SHP77 (cell line): Measurements from ENCODE around the gene RAB10.
"Not testable (repeated sequence)": the region's sequence is repeated elsewhere in the genome, so short reads cannot be mapped to it uniquely, and the experiment has no call there.

Experiments used
- DNase-seq, 2 experiments: peaks; one replicate each; lab custom pipeline; 2025; lab: John Stamatoyannopoulos, UW

Gene RAB10

DNA sequence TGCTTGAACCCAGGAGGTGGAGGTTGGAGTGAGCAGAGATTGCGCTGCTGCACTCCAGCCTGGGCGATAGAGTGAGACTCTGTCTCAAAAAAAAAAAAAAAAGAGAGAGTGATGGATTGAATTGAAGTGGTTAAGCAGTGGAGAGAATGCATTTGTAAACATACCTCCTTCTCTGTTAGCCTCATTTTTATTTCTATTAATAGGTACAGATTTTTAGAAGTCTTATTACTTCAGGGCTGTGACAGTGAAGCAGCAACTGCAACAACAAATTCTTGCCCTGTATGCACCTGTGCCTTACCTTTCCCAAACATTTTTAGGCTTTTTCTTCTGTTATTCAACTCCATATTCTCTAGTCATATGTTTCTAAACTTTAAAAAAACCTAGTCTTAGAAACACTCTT lies 55.5 kb downstream of the RAB10 start:
- no peak for DNase-seq

DNA sequence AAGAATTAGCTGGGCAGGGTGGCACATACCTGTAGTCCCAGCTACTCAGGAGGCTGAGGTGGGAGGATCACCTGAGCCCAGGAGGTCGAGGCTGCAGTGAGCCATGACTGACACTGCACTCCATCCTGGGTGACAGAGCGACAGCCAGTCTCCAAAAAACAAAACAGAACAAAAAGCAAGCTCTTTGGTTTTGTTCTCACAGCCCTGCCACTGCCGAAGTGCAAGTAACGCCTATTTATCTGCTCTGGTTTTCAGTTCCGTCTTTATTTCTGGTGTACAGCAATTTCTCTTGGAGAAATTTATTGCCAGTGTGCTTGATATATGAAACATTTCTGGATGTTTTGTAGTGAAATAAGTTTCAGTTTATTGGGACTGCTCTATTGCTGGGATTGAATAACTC lies 61.9 kb downstream of the RAB10 start:
- no peak for DNase-seq

DNA sequence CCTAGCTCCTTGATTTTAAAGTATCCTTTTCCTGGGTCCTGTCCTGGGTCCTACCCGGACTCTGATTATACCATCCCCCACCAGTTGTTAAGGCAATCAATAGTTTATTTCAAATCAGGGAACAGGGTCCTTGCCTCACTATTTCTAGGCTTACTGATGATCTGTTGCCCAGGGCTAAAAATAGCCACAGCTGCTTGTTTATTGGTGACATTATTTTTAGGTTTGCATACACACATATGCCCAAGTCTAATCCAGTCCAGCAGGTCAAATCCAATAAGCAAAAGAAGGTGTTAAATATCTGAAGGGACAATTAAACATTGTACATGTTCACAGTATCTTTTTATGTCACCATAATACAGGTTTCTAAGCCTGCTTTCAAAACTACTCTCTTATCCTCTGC lies 66.0 kb downstream of the RAB10 start:
- no peak for DNase-seq

GRCh38 chr2:26100384-26100783 lies 66.5 kb downstream of the RAB10 start:
- no peak for DNase-seq

- no peak for DNase-seq
Observed at GRCh38 chr2:26103752-26104151, 69.9 kb downstream of the RAB10 start.

- DNase-seq: not testable (repeated sequence)
Observed at GRCh38 chr2:26108701-26109100, 74.8 kb downstream of the RAB10 start.

DNA sequence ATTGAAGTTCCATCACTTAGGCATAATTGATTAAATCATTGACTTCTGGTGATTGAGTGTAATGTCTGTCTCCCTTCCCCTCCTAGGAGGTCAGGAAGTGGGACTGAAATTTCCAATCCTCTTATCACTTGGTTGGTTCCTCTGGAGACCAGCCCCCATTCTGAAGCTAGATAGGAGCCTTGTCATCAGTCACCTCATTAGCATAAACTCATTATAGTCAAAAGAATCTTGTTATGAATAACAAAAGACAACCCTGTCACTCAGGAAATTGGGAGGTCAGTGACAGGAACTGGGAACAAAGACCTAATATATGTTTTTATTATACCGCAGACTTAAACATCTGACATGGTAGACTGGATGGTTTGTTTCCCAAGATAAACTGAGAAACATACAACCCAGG lies 78.3 kb downstream of the RAB10 start:
- no peak for DNase-seq

DNA sequence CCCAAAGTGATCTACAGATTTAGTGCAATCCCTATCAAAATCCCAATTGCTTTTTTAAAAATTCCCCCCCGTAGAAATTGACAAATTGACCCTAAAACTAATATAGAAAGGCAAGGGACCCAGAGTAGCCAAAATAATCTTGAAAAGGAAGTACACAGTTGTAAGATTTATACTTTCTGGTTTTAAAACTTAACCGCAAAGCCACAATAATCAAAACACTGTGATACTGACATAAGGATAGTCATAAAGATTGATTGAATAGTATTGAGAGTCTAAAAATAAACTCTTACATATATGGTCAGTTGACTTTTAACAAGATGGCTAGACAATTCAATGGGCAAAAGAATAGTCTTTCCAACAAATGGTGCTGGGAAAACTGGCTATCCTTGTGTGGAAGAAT lies 80.3 kb downstream of the RAB10 start:
- DNase-seq: no peak

DNA sequence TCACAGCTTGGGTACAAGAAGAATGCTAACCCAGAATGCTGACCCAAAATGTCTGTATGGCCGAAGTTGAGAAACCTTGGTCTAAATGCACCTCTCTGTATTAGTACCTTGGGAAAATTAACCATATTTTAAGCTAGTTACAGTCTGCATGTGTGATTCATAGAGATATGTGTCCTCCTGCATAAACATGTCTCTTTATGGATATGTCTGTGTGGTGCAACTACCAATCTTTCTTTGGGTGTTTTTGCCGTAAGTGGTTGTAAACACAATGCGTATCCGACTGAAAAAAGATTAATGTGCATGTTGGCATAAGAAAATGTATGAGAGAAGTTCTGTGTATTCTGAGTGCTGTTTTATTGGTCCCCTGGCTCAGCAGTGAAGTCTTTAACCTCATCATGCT lies 84.8 kb downstream of the RAB10 start:
- no peak for DNase-seq

DNA sequence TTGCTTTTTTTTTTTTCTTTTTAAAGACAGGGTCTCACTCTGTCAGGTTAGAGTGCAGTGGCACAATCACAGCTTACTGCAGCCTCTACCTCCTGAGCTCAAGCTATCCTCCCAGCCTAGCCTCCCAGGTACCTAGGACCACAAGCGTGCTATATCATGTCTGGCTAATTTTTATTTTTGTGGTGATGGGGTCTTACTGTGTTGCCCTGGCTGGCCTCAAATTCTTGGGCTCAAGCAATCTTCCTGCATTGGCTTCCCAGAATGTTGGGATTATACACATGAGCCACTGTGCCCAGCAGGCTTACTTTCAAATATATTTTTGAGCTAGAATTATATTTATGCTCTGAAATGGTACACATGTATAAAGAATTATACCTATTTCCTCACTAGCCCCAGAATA lies 85.6 kb downstream of the RAB10 start:
- DNase-seq: no peak

DNA sequence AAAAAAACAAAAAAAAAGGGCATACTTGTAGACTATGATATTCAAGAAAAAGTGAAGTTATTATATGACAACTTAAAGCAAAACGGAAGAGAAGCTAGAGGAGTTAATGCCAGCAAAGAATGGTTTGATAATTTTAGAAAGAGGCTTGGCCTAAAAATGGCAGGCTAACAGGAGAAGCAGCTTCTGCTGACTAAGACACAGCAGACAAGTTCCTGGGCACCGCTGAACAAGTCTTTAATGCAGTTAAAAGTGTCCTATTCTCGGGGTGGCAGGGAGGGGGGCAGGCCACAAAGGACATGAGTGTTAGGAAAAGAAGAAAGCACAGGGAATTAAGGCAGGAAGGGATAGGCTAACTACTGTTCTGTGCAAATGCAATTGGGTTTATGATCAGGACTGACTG lies 88.7 kb downstream of the RAB10 start:
- no peak for DNase-seq

DNA sequence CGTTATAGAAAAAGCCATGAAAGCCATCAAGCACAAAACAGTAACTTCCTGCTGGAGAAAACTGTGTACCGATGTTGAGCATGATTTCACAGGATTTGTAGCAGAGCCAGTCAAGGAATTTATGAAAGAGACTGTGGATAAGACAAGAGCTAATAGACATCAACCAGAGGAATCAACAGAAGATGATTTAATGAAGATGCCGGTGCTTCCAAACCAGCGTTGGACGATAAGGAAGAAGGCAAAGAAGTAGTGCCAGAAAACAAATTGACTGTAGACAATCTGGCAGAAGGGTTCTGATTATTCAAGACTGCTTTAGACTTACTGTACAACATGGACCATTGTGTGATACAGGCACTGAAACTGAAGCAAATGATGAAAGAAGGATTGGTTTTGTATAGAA lies 89.5 kb downstream of the RAB10 start:
- DNase-seq: no peak

- DNase-seq: no peak
Observed at GRCh38 chr2:26126074-26126473, 92.2 kb downstream of the RAB10 start.

- no peak for DNase-seq
Observed at GRCh38 chr2:26128176-26128575, 94.3 kb downstream of the RAB10 start.

GRCh38 chr2:26130763-26131162 lies 96.9 kb downstream of the RAB10 start:
- DNase-seq: no peak

- no peak for DNase-seq
Observed at GRCh38 chr2:26136451-26136850, 102.6 kb downstream of the RAB10 start.

GRCh38 chr2:26139269-26140183 lies 105.6 kb downstream of the RAB10 start:
- DNase-seq: no peak

GRCh38 chr2:26141145-26141769 lies 107.4 kb downstream of the RAB10 start:
- DNase-seq: no peak

DNA sequence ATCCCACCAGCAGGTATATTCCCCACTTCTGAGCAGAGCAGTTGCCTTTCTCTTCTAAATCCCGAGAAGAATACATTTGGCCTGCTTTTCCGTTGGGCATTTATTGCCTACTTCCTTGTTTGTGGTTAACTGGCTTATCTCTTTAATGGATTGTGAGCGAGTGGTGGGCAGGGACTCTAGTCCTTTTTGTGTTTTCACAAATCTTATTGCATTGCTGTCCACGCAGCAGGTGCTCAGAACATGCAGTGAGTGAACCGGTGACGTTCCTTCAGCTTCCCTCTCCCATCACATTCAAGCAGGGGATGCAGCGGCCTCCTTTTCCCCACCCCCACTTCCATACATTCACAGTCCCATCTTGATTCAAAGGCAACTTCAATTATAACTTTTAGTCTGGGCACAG lies 110.1 kb downstream of the RAB10 start:
- DNase-seq: no peak

- peak; percentile 56 to 57 for DNase-seq
Observed at GRCh38 chr2:26144953-26145680, 111.2 kb downstream of the RAB10 start.

DNA sequence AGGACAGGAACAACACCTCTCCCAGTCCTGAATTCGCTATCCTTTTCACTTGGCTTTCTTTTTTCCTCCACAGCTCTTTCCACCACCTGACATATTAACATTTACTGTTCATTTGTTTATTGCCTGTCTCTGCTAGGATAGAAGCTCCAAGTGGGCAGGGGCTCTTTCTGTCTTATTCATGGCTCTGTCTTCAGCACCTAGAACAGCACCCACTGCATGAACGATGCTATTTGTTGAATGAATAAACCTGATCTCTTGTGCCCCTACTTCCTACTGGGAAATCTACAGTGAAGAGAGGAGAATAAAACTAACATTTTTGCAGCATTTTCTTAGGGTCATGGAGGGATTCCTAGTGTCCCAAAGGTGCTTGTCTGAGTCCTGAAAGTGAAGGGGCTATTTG lies 114.6 kb downstream of the RAB10 start:
- DNase-seq: no peak

DNA sequence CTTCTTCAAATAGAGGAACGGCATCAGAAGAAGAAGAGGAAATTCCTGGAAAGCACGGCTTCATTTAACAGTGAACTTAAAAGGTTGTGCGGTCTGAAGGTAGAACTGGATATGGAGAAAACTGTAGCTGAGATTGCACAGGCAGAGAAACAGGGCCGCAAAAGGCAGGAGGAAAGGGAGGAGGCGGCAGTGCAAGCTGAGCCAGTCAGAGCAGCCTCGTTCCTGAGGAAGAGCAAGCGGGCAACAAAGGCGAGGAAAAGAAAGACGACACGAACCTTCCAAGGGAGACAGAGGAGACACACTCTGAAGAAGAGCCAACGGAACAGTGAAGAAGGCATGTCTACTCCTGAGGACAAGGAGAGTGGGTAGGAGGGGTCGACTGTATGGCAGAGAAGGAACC lies 116.4 kb downstream of the RAB10 start:
- no peak for DNase-seq

- DNase-seq: no peak
Observed at GRCh38 chr2:26157580-26157979, 123.7 kb downstream of the RAB10 start.
